ENCODE measurements around the gene ZNF292.
"Not testable (repeated sequence)": the region's sequence is repeated elsewhere in the genome, so short reads cannot be mapped to it uniquely, and the experiment has no call there.

Gene ZNF292

DNA sequence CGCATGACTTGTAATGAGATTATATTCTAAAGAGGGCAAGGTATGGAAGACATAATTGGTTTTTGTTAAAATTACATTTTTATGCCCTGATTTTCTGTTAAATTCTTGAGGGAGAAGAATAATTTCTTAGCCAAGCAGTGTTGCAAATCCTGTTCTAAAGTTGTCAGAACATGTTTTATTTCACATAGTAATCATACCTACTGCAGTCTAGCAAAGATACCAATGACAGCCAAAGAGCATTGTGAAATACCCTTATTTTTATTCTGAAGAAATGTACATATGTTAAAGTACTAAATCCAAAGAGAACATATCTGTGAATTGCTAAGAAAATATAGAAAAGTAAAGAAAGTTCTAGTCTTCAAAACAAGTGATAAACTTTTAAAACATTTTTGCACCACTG, 127.4 kb downstream of the ZNF292 start:
- no peaks in the 10 kb centered on the region for H3K4me1 Mint-ChIP-seq (ENCODE audit: low read depth)
- intact Hi-C loops (cut with micrococcal nuclease) = no loop called here
- no peaks in the 10 kb centered on the region for H3K9me3 Mint-ChIP-seq
- H3K27me3 Mint-ChIP-seq = no peaks in the 10 kb centered on the region
- no peak overlapping the region for H3K4me3 Mint-ChIP-seq
- H3K36me3 Mint-ChIP-seq (ENCODE audit: low read depth) = no peaks in the 10 kb centered on the region
- H3K27ac Mint-ChIP-seq = no peak overlapping the region

DNA sequence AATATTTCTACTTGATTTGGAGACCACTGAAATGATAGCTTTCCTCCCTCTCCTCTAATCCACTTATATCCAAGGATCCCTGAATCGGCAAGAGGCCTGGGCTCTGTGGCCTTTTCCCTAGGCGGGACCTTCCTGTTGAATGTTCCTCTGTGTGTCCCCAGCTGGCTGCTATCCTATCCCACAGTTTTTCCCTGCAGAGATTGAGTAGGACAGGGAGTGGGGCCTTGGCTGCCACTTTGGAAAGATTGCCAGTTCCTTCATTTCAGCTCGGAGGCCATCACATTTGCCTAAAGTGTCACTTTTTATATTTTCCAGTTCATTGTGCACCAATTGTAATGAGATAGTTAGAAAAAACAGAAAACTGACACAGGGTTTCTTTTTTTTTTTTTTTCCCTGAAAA, 128.1 kb downstream of the ZNF292 start:
- H3K27ac Mint-ChIP-seq = no peak overlapping the region
- no peaks in the 10 kb centered on the region for H3K36me3 Mint-ChIP-seq (ENCODE audit: low read depth)
- intact Hi-C loops (cut with micrococcal nuclease) = no loop called here
- H3K9me3 Mint-ChIP-seq = no peaks in the 10 kb centered on the region
- H3K4me1 Mint-ChIP-seq (ENCODE audit: low read depth) = no peaks in the 10 kb centered on the region
- H3K27me3 Mint-ChIP-seq = no peaks in the 10 kb centered on the region
- H3K4me3 Mint-ChIP-seq = no peak overlapping the region

DNA sequence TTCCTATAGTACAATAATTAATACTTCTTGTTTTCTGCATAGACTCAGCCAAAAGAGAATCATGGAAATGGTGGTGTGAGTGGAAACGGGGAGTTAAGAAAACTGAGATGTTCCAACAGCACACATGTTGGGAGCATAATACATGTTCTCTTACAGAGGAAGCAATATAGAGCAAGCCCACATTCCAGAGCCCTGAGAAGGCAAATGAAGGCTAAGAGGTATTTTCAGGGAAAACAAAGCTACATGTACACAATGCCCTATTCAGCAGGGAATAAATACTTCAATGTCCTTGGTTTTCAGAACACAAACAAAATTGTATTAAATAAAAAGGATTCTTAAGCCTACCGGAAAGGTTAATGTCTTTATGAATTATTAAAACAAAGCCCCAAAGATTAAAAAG, 131.9 kb downstream of the ZNF292 start:
- no peak overlapping the region for H3K4me3 Mint-ChIP-seq
- H3K9me3 Mint-ChIP-seq = no peaks in the 10 kb centered on the region
- H3K4me1 Mint-ChIP-seq (ENCODE audit: low read depth) = no peaks in the 10 kb centered on the region
- no peak overlapping the region for H3K27ac Mint-ChIP-seq
- H3K36me3 Mint-ChIP-seq (ENCODE audit: low read depth) = no peaks in the 10 kb centered on the region
- H3K27me3 Mint-ChIP-seq = no peaks in the 10 kb centered on the region
- intact Hi-C loops (cut with micrococcal nuclease) = no loop called here

DNA sequence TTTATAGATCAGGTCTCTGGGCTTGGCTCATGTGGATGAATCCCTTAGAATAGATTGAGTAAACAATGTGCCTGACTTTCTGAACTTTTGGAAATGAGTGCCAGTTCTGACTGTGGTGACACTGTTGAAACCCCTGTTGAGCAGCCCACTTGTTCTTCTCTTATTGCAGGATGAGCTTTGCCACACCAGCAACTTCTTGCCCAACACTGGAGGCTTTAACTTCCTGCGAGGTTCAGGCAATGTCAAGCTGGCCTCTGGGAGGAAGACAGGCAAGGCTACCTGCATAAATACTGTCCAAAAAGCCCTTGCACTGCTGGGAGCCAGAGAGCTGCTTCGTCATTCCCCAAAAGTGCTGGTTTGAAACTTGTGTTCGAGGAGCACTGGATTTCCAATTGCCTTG, 134.2 kb downstream of the ZNF292 start:
- intact Hi-C loops (cut with micrococcal nuclease) = no loop called here
- Mint-ChIP-seq H3K27me3 (no peaks in the 10 kb centered on the region), H3K27ac (no peak overlapping the region), H3K36me3 (ENCODE audit: low read depth) (no peaks in the 10 kb centered on the region), H3K4me1 (ENCODE audit: low read depth) (no peaks in the 10 kb centered on the region), H3K4me3 (no peak overlapping the region), H3K9me3 (no peaks in the 10 kb centered on the region)

DNA sequence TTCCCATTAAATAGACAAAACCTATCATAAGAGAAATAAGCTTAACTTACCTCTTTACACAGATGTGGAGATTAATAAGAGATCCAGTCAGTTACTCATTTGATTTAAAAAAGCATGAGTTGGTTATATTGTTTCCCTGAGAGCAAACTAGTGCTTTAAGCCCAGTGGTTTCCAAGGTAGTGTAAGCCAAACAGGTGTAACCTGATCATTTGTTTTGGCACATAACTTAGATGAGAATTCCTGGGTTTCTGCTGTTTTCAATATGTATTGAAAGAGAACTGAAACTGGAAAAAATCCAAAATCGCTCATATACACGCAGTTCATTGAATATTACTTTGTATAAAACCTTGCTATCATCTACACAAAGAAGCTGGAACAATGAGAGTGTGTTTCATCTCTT, 136.5 kb downstream of the ZNF292 start:
- intact Hi-C loops (cut with micrococcal nuclease) = no loop called here
- H3K4me1 Mint-ChIP-seq (ENCODE audit: low read depth) = no peaks in the 10 kb centered on the region
- H3K36me3 Mint-ChIP-seq (ENCODE audit: low read depth) = no peaks in the 10 kb centered on the region
- H3K9me3 Mint-ChIP-seq = no peaks in the 10 kb centered on the region
- no peak overlapping the region for H3K27ac Mint-ChIP-seq
- no peaks in the 10 kb centered on the region for H3K27me3 Mint-ChIP-seq
- H3K4me3 Mint-ChIP-seq = no peak overlapping the region

DNA sequence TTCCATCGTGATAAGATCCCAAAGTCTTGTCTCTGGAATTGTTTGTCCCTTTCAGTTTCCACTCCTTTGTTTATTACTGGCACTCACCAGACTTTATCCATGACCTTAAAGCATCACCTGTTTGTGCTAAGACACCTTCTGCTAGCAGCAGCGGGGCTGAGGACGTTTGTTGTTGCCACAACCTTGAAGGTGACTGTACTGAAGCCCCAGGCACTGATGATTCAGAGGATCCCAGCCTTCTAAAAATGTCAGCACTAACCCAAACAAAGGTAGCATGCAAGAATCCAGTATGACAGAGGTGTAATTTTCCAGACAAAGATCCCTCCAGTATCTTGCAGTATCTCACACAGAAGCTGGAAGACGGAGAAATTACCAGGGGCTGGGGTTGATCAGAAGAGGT, 138.2 kb downstream of the ZNF292 start:
- Mint-ChIP-seq H3K27ac (no peak overlapping the region), H3K9me3 (no peaks in the 10 kb centered on the region), H3K4me1 (ENCODE audit: low read depth) (no peaks in the 10 kb centered on the region), H3K36me3 (ENCODE audit: low read depth) (no peaks in the 10 kb centered on the region), H3K27me3 (peaks cover under 1% of the 10 kb centered on the region), H3K4me3 (no peak overlapping the region)
- intact Hi-C loops (cut with micrococcal nuclease) = no loop called here

DNA sequence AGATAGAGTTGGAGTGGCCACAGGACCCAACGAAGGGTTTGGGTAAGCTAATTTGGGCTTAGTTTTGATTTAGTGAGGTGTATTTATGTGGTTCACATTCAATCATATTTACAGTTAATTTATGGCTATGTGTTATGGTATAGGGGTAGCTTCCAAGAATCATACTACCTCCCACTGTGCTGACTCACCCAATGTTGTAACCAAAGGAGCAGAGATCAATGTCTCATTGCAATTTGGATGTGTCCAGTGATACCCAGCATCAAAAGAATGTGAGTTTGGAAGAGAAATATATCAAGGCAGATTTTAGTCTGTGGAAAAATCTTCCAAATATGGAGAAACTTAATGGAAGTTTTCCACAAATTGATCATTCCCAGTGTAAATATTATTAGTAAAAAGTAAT, 141.8 kb downstream of the ZNF292 start:
- H3K4me3 Mint-ChIP-seq = no peak overlapping the region
- intact Hi-C loops (cut with micrococcal nuclease) = no loop called here
- H3K36me3 Mint-ChIP-seq (ENCODE audit: low read depth) = no peaks in the 10 kb centered on the region

DNA sequence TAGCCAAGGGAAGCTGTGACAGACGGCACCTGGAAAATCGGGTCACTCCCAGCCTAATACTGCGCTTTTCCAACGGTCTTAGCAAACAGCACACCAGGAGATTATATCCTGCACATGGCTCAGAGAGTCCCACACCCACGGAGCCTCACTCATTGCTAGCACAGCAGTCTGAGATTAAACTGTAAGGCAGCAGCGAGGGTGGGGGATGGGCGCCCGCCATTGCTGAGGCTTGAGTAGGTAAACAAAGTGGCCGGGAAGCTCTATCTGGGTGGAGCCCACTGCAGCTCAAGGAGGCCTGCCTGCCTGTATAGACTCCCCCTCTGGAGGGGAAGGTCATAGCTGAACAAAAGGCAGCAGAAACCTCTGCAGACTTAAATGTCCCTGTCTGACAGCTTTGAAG, 145.9 kb downstream of the ZNF292 start:
- intact Hi-C loops (cut with micrococcal nuclease); H3K27me3 Mint-ChIP-seq; H3K36me3 Mint-ChIP-seq (ENCODE audit: low read depth); H3K4me3 Mint-ChIP-seq; H3K9me3 Mint-ChIP-seq; H3K27ac Mint-ChIP-seq; H3K4me1 Mint-ChIP-seq (ENCODE audit: low read depth): not testable (repeated sequence)

More for the DNA sequence above, 141.8 kb downstream of the ZNF292 start:
- H3K27me3 Mint-ChIP-seq = peaks cover 6% of the 10 kb centered on the region
- H3K27ac Mint-ChIP-seq = no peak overlapping the region
- no peaks in the 10 kb centered on the region for H3K9me3 Mint-ChIP-seq
- H3K4me1 Mint-ChIP-seq (ENCODE audit: low read depth) = no peaks in the 10 kb centered on the region

DNA sequence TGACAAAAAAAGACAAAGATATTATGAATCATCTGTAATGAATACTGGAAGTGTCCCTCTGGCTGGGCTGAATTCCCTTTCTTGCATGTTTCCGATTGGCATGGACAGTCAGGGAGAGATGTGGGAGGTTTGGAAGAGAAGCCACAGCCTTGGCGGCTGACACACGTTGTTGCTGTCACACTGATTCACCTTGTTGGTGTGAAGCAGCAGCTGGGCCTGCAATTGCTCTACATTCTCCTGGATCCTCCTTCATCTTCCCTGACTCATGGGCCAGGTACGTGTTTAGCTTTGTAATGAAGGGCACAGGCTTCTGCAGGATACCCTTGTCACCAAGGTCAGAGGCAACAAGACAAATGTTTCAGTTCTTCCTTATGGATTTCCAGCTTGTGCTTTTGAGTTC, 153.6 kb downstream of the ZNF292 start:
- intact Hi-C loops (cut with micrococcal nuclease) = no loop called here
- H3K4me1 Mint-ChIP-seq (ENCODE audit: low read depth) = no peaks in the 10 kb centered on the region
- no peaks in the 10 kb centered on the region for H3K36me3 Mint-ChIP-seq (ENCODE audit: low read depth)
- no peak overlapping the region for H3K27ac Mint-ChIP-seq
- H3K27me3 Mint-ChIP-seq = peaks cover 4% of the 10 kb centered on the region
- no peaks in the 10 kb centered on the region for H3K9me3 Mint-ChIP-seq
- H3K4me3 Mint-ChIP-seq = no peak overlapping the region

DNA sequence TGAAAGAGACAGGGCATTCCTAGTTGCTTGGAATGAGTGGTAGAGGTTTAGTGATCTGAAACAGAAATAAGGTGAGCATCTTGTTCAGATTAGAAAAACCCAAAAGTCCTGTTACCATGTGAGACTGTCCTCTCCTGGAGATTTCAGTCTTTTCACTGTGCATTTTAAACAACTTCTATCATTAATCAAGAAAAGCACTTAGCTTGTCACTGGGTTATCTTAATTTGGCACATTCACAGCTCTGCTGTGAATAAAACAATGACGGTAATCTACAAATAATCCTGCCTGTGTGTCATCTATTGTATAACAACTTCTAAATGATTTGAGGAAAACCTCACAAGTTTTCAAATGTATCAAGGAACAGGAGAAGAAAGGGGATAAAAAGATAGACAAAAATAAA, 157.5 kb downstream of the ZNF292 start:
- Mint-ChIP-seq H3K36me3 (ENCODE audit: low read depth) (no peaks in the 10 kb centered on the region), H3K9me3 (no peaks in the 10 kb centered on the region), H3K4me1 (ENCODE audit: low read depth) (no peaks in the 10 kb centered on the region), H3K27ac (no peak overlapping the region), H3K27me3 (peaks cover 4% of the 10 kb centered on the region), H3K4me3 (no peak overlapping the region)
- intact Hi-C loops (cut with micrococcal nuclease) = no loop called here

Measured in dendritic cell treated with granulocyte-macrophage colony-stimulating factor and Interleukin-4, amounts not matched to agents 40 ng/mL and 50 ng/mL, for 4 days (primary cell).